ENCODE results near the gene PPFIA1. TPM values are rescaled to one million over a fixed set of nuclear protein-coding genes. Genes with fewer than 3 reads are reported as not detected.

Gene PPFIA1
- total RNA-seq, 4 donors from 2014 or later, result 46.3 to 51.5 (median 47.2) TPM

GRCh38 chr11:70378506-70379134, 108.1 kb downstream of the PPFIA1 start:
- no peak for TF ChIP-seq POLR2A (IDR thresholded peaks at IDR 0.05; ENCODE audit: low read depth)
- no peak for TF ChIP-seq CTCF (IDR thresholded peaks at IDR 0.05)
- no peak for TF ChIP-seq POLR2AphosphoS5 (IDR thresholded peaks at IDR 0.05)
- no peak for TF ChIP-seq EP300 (IDR thresholded peaks at IDR 0.05)
- 96% methylated on average over 9 of the region's 9 CpGs for WGBS
- Histone ChIP-seq H3K4me1 (peaks cover 0 to 26% (median 24%) of the 10 kb centered on the region in 4 donors), H3K27me3 (no peaks in the 10 kb centered on the region), H3K9me3 (no peaks in the 10 kb centered on the region), H3K27ac (replicated peaks in 1 of 4) (no peak overlapping the region), H3K36me3 (peaks cover 18 to 86% (median 57%) of the 10 kb centered on the region in 4 donors), H3K4me3 (no peak overlapping the region)
- DNase-seq (ENCODE audit: extremely low spot score), result no peak
- intact Hi-C loops (cut with DNase I), result no loop called here

DNA sequence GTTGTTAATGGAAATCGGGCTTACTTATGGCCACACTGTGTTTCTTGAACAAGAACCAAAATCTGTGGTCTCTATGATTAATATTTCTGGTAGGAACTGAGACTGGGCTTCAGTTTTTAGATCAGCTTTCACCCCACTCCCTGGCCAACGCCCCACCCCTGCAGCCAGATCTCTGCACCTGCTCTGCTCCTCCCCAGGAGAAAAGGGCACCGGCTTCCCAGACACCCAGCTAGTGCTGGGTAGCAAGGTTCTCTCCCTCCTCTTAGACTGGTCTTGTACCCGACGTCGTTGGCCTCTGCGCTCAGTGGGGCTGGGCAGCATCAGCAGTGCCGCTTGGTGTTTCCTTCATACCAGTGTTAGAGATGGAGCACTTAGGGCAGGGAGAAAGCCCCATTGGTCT, 110.9 kb downstream of the PPFIA1 start:
- Histone ChIP-seq H3K9me3 (no peaks in the 10 kb centered on the region), H3K36me3 (peaks cover 9 to 74% (median 47%) of the 10 kb centered on the region in 4 donors), H3K4me1 (peaks cover 0 to 39% (median 37%) of the 10 kb centered on the region in 4 donors), H3K4me3 (no peak overlapping the region), H3K27me3 (no peaks in the 10 kb centered on the region), H3K27ac (replicated peaks in 1 of 4) (peak overlapping the region; percentile 77 to 81 (median 80))
- no peak for DNase-seq (ENCODE audit: extremely low spot score)
- 91% methylated on average over 8 of the region's 8 CpGs for WGBS
- intact Hi-C loops (cut with DNase I), result no loop called here
- TF ChIP-seq POLR2AphosphoS5 (IDR thresholded peaks at IDR 0.05), result no peak
- no peak for TF ChIP-seq POLR2A (IDR thresholded peaks at IDR 0.05; ENCODE audit: low read depth)
- TF ChIP-seq CTCF (IDR thresholded peaks at IDR 0.05), result no peak
- no peak for TF ChIP-seq EP300 (IDR thresholded peaks at IDR 0.05)

DNA sequence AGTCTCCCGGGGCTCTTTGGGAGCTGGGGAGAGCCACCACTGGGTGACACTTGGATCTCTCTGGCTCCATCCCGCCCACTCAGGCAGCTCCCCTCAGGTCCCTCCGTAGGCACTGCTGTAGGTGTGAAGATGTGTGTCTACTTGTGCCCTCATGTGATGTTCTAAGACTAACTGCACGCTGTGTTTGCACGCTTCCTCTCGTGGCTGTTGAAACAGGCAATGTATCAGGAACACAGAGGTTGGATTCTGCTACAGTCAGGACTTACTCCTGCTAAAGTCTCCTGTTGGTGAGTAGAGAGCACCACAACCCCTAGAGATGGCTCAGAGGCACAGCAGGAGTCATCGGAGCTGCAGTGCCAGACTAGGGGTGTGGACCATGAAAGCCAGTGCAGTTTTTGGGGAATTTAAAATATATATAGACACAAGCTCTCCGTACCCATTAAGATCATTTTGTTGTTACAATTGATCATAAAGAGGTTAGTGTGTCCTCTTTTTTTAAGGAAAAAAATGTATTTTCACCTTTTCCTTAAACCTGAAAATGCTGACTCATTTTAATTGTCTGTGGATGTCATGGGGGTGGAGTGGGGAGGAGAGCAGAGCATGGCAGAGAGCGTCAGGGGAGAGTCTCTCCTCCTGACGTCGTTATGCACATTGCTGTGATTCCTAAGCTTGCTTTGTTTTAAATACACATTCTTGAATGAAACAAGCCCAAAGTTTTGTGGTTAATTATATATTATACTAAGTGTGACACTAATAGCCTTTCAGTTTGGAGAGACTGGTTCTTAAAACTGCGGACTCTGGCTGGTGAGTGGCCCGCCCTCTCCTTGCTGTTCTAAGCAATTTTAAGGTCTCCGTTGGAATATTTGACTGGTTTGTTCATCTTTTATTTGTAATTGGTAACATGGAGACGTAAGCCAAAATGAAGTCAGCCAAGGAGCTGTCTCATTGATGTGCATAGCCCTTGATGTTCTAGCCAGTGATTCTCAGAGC, 111.7 kb downstream of the PPFIA1 start:
- Histone ChIP-seq H3K9me3 (no peaks in the 10 kb centered on the region), H3K27ac (replicated peaks in 1 of 4) (peak overlapping the region; percentile 77 to 81 (median 80)), H3K36me3 (peaks cover 2 to 66% (median 39%) of the 10 kb centered on the region in 4 donors), H3K4me1 (peaks cover 0 to 39% (median 37%) of the 10 kb centered on the region in 4 donors), H3K27me3 (no peaks in the 10 kb centered on the region), H3K4me3 (peak overlapping the region in 3 of 4 donors; percentile 20 to 28 (median 20))
- 61% methylated on average over 15 of the region's 15 CpGs for WGBS
- no peak for DNase-seq (ENCODE audit: extremely low spot score)
- intact Hi-C loops (cut with DNase I), result no loop called here
- no peak for TF ChIP-seq EP300 (IDR thresholded peaks at IDR 0.05)
- peak in 1 of 3 experiments; percentile 25 for TF ChIP-seq CTCF (IDR thresholded peaks at IDR 0.05)
- TF ChIP-seq POLR2A (IDR thresholded peaks at IDR 0.05; ENCODE audit: low read depth), result no peak
- TF ChIP-seq POLR2AphosphoS5 (IDR thresholded peaks at IDR 0.05), result peak; percentile 5 to 44

GRCh38 chr11:70383664-70384565, 113.4 kb downstream of the PPFIA1 start:
- peaks cover 0 to 49% (median 22%) of the 10 kb centered on the region in 4 donors for H3K36me3 ChIP-seq
- 70% methylated on average over 11 of the region's 11 CpGs for WGBS

More at GRCh38 chr11:70383664-70384565, 113.4 kb downstream of the PPFIA1 start:
- H3K27me3 ChIP-seq, result no peaks in the 10 kb centered on the region
- peaks cover 0 to 39% (median 37%) of the 10 kb centered on the region in 4 donors for H3K4me1 ChIP-seq
- intact Hi-C loops (cut with DNase I), result no loop called here
- H3K4me3 ChIP-seq, result no peak overlapping the region
- TF ChIP-seq CTCF (IDR thresholded peaks at IDR 0.05) (no peak), EP300 (IDR thresholded peaks at IDR 0.05) (no peak), POLR2A (IDR thresholded peaks at IDR 0.05; ENCODE audit: low read depth) (no peak), POLR2AphosphoS5 (IDR thresholded peaks at IDR 0.05) (no peak)
- H3K9me3 ChIP-seq, result no peaks in the 10 kb centered on the region
- peak overlapping the region; percentile 77 to 81 (median 80) for H3K27ac ChIP-seq (replicated peaks in 1 of 4)
- no peak for DNase-seq (ENCODE audit: extremely low spot score)
